Endothelial cell of umbilical vein (primary cell): ENCODE results near the gene CYREN. TPM values are rescaled to one million over a fixed set of nuclear protein-coding genes. Genes with fewer than 3 reads are reported as not detected.

ENCODE experiments used
- BruUV-seq: library from RNA; stranded (reverse); fragments of 400-500 nt; replicated peaks from 2 replicates; lab custom pipeline; 2021; lab: Mats Ljungman, UMichigan
- CTCF ChIA-PET: fragments of 300-600, 350-600 bp; sonication (Branson Sonifier 250); formaldehyde crosslinking; loops from one replicate; lab custom pipeline; 2021; ENCODE audit warnings: antibody characterized with exemption, inconsistent platforms; lab: Charles Lee
- POLR2A ChIA-PET: fragments of 300-600, 350-600 bp; sonication (Branson Sonifier 250); formaldehyde crosslinking; loops from one replicate; lab custom pipeline; 2021; ENCODE audit warnings: antibody characterized with exemption, inconsistent platforms; lab: Charles Lee
- DNase-seq: peaks from one replicate; pipeline ENCODE4 v3.0.0-alpha.2; 2011; ENCODE audit warnings: low read depth, low spot score
- FAIRE-seq: peaks from 2 replicates; lab custom pipeline; 2011; peaks lifted over from hg19 to GRCh38; lab: Jason Lieb, UNC
- H2AFZ ChIP-seq: 2 replicates; pipeline ENCODE4 v1.6.0; 2012; ENCODE audit warnings: low read depth, low read length, control low read depth, inconsistent platforms
- H3K27ac ChIP-seq: 2 replicates; pipeline ENCODE4 v1.5.1; 2011; ENCODE audit warnings: low read depth, mild to moderate bottlenecking, control low read depth, low read length, moderate library complexity; ENCODE audit not compliant: insufficient read depth
- H3K27me3 ChIP-seq, 2 experiments: 2 replicates each; pipeline versions ENCODE4 v1.6.0 to v1.6.1; 2011; ENCODE audit warnings: low read length in 2 of 2, mixed read lengths in 1 of 2; ENCODE audit not compliant: control insufficient read depth in 2 of 2, insufficient read depth in 2 of 2
- H3K36me3 ChIP-seq, 2 experiments: 2 replicates in 1 of 2; 3 replicates in 1 of 2; pipeline ENCODE4 v1.5.1; 2011; ENCODE audit warnings: low read length in 2 of 2, mild to moderate bottlenecking in 1 of 2, moderate library complexity in 1 of 2; ENCODE audit not compliant: control insufficient read depth in 2 of 2, insufficient read depth in 2 of 2; ENCODE audit errors: extremely low read depth in 1 of 2
- H3K4me1 ChIP-seq: 3 replicates; pipeline ENCODE4 v1.5.1; 2011; ENCODE audit warnings: mild to moderate bottlenecking, low read length; ENCODE audit not compliant: control insufficient read depth, insufficient read depth; ENCODE audit errors: extremely low read depth
- H3K4me2 ChIP-seq: 2 replicates; pipeline ENCODE4 v1.6.1; 2011; ENCODE audit warnings: low read length, control low read depth, mixed read lengths; ENCODE audit not compliant: insufficient read depth
- H3K4me3 ChIP-seq, 3 experiments: fragments of 200-600 bp in 1 of 3; sonication (generic), shearing (Covaris generic) in 1 of 3; replicated peaks in 1 of 3; 2 replicates each; pipeline ENCODE4 v1.5.1; 2011 to 2016; ENCODE audit warnings: control low read depth in 3 of 3, low read length in 3 of 3, mild to moderate bottlenecking in 2 of 3, inconsistent platforms in 1 of 3, low read depth in 1 of 3, moderate library complexity in 1 of 3; ENCODE audit not compliant: insufficient read depth in 1 of 3
- H3K79me2 ChIP-seq: 2 replicates; pipeline ENCODE4 v1.6.0; 2012; ENCODE audit warnings: low read length, inconsistent platforms; ENCODE audit not compliant: control insufficient read depth, insufficient read depth
- H3K9ac ChIP-seq: replicated peaks from 2 replicates; pipeline ENCODE3; 2011; ENCODE audit warnings: low read length, control low read depth; ENCODE audit not compliant: insufficient read depth; ENCODE audit errors: extremely low read depth
- H3K9me1 ChIP-seq: replicated peaks from 3 replicates; pipeline ENCODE4 v1.6.0; 2011; ENCODE audit warnings: mild to moderate bottlenecking, low read length; ENCODE audit not compliant: control insufficient read depth, insufficient read depth; ENCODE audit errors: extremely low read depth
- H3K9me3 ChIP-seq: replicated peaks from 2 replicates; pipeline ENCODE4 v1.5.1; 2012; ENCODE audit warnings: low read length, inconsistent platforms; ENCODE audit not compliant: control insufficient read depth, insufficient read depth
- H4K20me1 ChIP-seq: replicated peaks from 2 replicates; pipeline ENCODE3; 2011; ENCODE audit warnings: mild to moderate bottlenecking, low read length; ENCODE audit not compliant: control insufficient read depth, insufficient read depth; ENCODE audit errors: extremely low read depth
- CTCF ChIP-seq, 2 donors: IDR thresholded peaks; 1 replicate in 1 of 2; 2 replicates in 1 of 2; pipeline ENCODE4 v1.5.1; 2011; ENCODE audit warnings: low read length in 2 of 2, mild to moderate bottlenecking in 2 of 2, moderate library complexity in 2 of 2, control low read depth in 1 of 2, inconsistent platforms in 1 of 2, low read depth in 1 of 2; ENCODE audit not compliant: insufficient read depth in 1 of 2; ENCODE audit errors: extremely low read depth in 1 of 2
- EZH2 ChIP-seq: IDR thresholded peaks from 2 replicates; pipeline ENCODE4 v1.6.1; 2012; ENCODE audit warnings: borderline replicate concordance, low read depth, mild to moderate bottlenecking, moderate library complexity, low read length, inconsistent platforms; ENCODE audit not compliant: severe bottlenecking
- FOS ChIP-seq: IDR thresholded peaks from 2 replicates; pipeline ENCODE4 v1.6.1; 2011; ENCODE audit warnings: mild to moderate bottlenecking, low read length, moderate library complexity, borderline replicate concordance; ENCODE audit not compliant: insufficient read depth
- GATA2 ChIP-seq: IDR thresholded peaks from 2 replicates; pipeline ENCODE4 v1.7.0; 2011; ENCODE audit warnings: low read depth, mild to moderate bottlenecking, moderate library complexity, mixed read lengths, low read length; ENCODE audit not compliant: insufficient read length, insufficient read depth
- JUN ChIP-seq: IDR thresholded peaks from 2 replicates; pipeline ENCODE4 v1.6.1; 2011; ENCODE audit warnings: borderline replicate concordance, low read depth; ENCODE audit not compliant: insufficient read length, insufficient read depth
- MAX ChIP-seq: IDR thresholded peaks from 2 replicates; pipeline ENCODE4 v1.6.1; 2011; ENCODE audit not compliant: insufficient read depth, insufficient read length
- MYC ChIP-seq: IDR thresholded peaks from one replicate; pipeline ENCODE4 v1.6.1; 2011; ENCODE audit warnings: mild to moderate bottlenecking, low read depth, low read length
- POLR2A ChIP-seq: IDR thresholded peaks from 2 replicates; pipeline ENCODE4 v1.6.1; 2012; ENCODE audit warnings: low read depth, mild to moderate bottlenecking, control low read depth, low read length
- POLR2AphosphoS5 ChIP-seq: IDR thresholded peaks from 2 replicates; pipeline ENCODE4 v1.6.1; 2012; ENCODE audit warnings: low read depth, mild to moderate bottlenecking, control low read depth, low read length, moderate library complexity; ENCODE audit not compliant: insufficient read depth
- dilution Hi-C: fragments of 300-500 bp; cut with MboI; formaldehyde crosslinking; loops from one replicate; pipeline ENCODE4 v1.15.0; 2019; ENCODE audit warnings: low sequenced_read_pairs; ENCODE audit not compliant: extremely low pct_ligation_motif_present
- intact Hi-C: fragments of 100-400 bp; cut with micrococcal nuclease; formaldehyde crosslinking; loops from one replicate; pipeline ENCODE4 v1.10.0; 2022
- microRNA-seq: library from miRNA; unstranded; fragments of <30 nt; microRNA quantifications from one replicate; pipeline ENCODE4 v1.2.0, GENCODE V29; 2021; ENCODE audit warnings: borderline number of aligned reads, borderline replicate concordance
- polyA plus RNA-seq, 4 experiments: library from polyadenylated mRNA; depleted of rRNA in 3 of 4; stranded (reverse) in 3 of 4; unstranded in 1 of 4; fragments of >200 nt; gene quantifications; 2 replicates each; pipeline versions ENCODE4 v1.2.1 to v1.2.3, GENCODE V29; 2011 to 2012; ENCODE audit warnings: missing spikeins in 1 of 4
- small RNA-seq: library from RNA; depleted of rRNA; stranded (forward); fragments of <200 nt; gene quantifications from one replicate; pipeline ENCODE3, GENCODE V24; 2012; ENCODE audit warnings: low replicate concordance, low read depth; ENCODE audit not compliant: insufficient read depth, insufficient read length
- total RNA-seq: library from RNA; stranded (reverse); gene quantifications from 2 replicates; pipeline ENCODE4 v1.2.3, GENCODE V29; 2021

The CYREN gene
- total and polyA plus RNA-seq, 2 donors (not counting 3 experiments of a cell fraction or from before 2014, with no cell fraction given) = 19.1 to 30.8 TPM

GRCh38 chr7:135117096-135117495, 53.4 kb downstream of the CYREN start:
- Histone ChIP-seq H4K20me1 (no peaks in the 10 kb centered on the region), H3K36me3 (no peaks in the 10 kb centered on the region), H3K27me3 (no peaks in the 10 kb centered on the region), H2AFZ (no peak overlapping the region), H3K4me1 (no peaks in the 10 kb centered on the region), H3K9me1 (no peaks in the 10 kb centered on the region), H3K79me2 (no peaks in the 10 kb centered on the region), H3K9ac (no peak overlapping the region), H3K27ac (no peak overlapping the region), H3K4me2 (no peak overlapping the region), H3K9me3 (no peaks in the 10 kb centered on the region), H3K4me3 (no peak overlapping the region)
- ChIA-PET CTCF (no interaction called here), POLR2A (no interaction called here)
- FAIRE-seq (no peak), DNase-seq (no peak)
- intact Hi-C loops = no loop called here
- dilution Hi-C loops = no loop called here
- TF ChIP-seq POLR2A (no peak), MAX (no peak), CTCF (IDR thresholded peaks at IDR 0.05; ENCODE audit: extremely low read depth in 1 of 2, insufficient read depth in 1 of 2, low read depth in 1 of 2, low read length in 2 of 2) (no peak), GATA2 (no peak), POLR2AphosphoS5 (no peak), FOS (no peak), JUN (no peak), MYC (no peak), EZH2 (no peak)
- BruUV-seq = no TSS peak

Small RNA genes within 50 kb of the gene (microRNA-seq; reads per million reads assigned to microRNA genes)
- gene MIR6509 = not detected

Small RNA genes within 50 kb of the gene (small RNA-seq; reads per million reads assigned to genes)
- not detected for gene MIR6509

Other genes with a start within 250 kb of the CYREN start
- gene AGBL3, start 184.2 kb downstream of the CYREN start, total RNA-seq = 3.2 and 3.4 TPM in 2 replicates
- gene AGBL3, start 184.2 kb downstream of the CYREN start, polyA plus RNA-seq = 0.80 and 0.97 TPM in 2 replicates
- 15.7 and 26.5 TPM in 2 replicates for gene TMEM140, start 22.6 kb downstream of the CYREN start, total RNA-seq
- 17.9 and 21.9 TPM in 2 replicates for gene TMEM140, start 22.6 kb downstream of the CYREN start, polyA plus RNA-seq
- gene WDR91, start 40.8 kb upstream of the CYREN start, total RNA-seq = 7.0 and 9.8 TPM in 2 replicates
- 6.7 and 9.5 TPM in 2 replicates for gene WDR91, start 40.8 kb upstream of the CYREN start, polyA plus RNA-seq
- not detected in 2 replicates for gene STRA8, start 63.1 kb upstream of the CYREN start, total RNA-seq
- gene STRA8, start 63.1 kb upstream of the CYREN start, polyA plus RNA-seq = not detected in 2 replicates